ENCODE measurements around the gene DNAJC5G.
"Not testable (repeated sequence)": the region's sequence is repeated elsewhere in the genome, so short reads cannot be mapped to it uniquely, and the experiment has no call there.

The DNAJC5G gene

GRCh38 chr2:27306573-27307286 lies 31.5 kb downstream of the DNAJC5G start:
- in situ Hi-C loops (cut with MboI; ENCODE audit: low sequenced_read_pairs), result no loop called here

GRCh38 chr2:27307287-27307544 lies 32.0 kb downstream of the DNAJC5G start:
- in situ Hi-C loops (cut with MboI; ENCODE audit: low sequenced_read_pairs), result no loop called here

GRCh38 chr2:27307545-27308358 lies 32.5 kb downstream of the DNAJC5G start:
- in situ Hi-C loops (cut with MboI; ENCODE audit: low sequenced_read_pairs), result no loop called here

- in situ Hi-C loops (cut with MboI; ENCODE audit: low sequenced_read_pairs), result no loop called here
Observed at GRCh38 chr2:27308359-27308881, 33.2 kb downstream of the DNAJC5G start, which contains the start of gene UCN. TSS of gene UCN (minus strand) at chr2:27308445. CDS start at chr2:27307895, 550 bp downstream.

GRCh38 chr2:27309651-27310050 lies 34.4 kb downstream of the DNAJC5G start:
- in situ Hi-C loops (cut with MboI; ENCODE audit: low sequenced_read_pairs), result no loop called here

GRCh38 chr2:27312152-27312551 lies 36.9 kb downstream of the DNAJC5G start:
- in situ Hi-C loops (cut with MboI; ENCODE audit: low sequenced_read_pairs), result no loop called here

- in situ Hi-C loops (cut with MboI; ENCODE audit: low sequenced_read_pairs), result no loop called here
Observed at GRCh38 chr2:27313882-27314645, 38.8 kb downstream of the DNAJC5G start.

GRCh38 chr2:27314709-27315108 lies 39.5 kb downstream of the DNAJC5G start:
- in situ Hi-C loops (cut with MboI; ENCODE audit: low sequenced_read_pairs), result no loop called here

GRCh38 chr2:27315122-27315521 lies 39.9 kb downstream of the DNAJC5G start:
- in situ Hi-C loops (cut with MboI; ENCODE audit: low sequenced_read_pairs), result no loop called here

GRCh38 chr2:27316655-27317412 lies 41.6 kb downstream of the DNAJC5G start:
- in situ Hi-C loops (cut with MboI; ENCODE audit: low sequenced_read_pairs), result no loop called here

- in situ Hi-C loops (cut with MboI; ENCODE audit: low sequenced_read_pairs), result not testable (repeated sequence)
Observed at GRCh38 chr2:27319839-27320238, 44.6 kb downstream of the DNAJC5G start.

GRCh38 chr2:27320958-27321543 lies 45.8 kb downstream of the DNAJC5G start:
- in situ Hi-C loops (cut with MboI; ENCODE audit: low sequenced_read_pairs), result no loop called here

- in situ Hi-C loops (cut with MboI; ENCODE audit: low sequenced_read_pairs), result no loop called here
Observed at GRCh38 chr2:27322301-27322765, 47.1 kb downstream of the DNAJC5G start.

- in situ Hi-C loops (cut with MboI; ENCODE audit: low sequenced_read_pairs), result no loop called here
Observed at GRCh38 chr2:27322766-27323595, 47.7 kb downstream of the DNAJC5G start, which contains the start of gene MPV17. TSS of gene MPV17 (minus strand) at chr2:27323097. CDS start at chr2:27322517, 580 bp downstream.

- in situ Hi-C loops (cut with MboI; ENCODE audit: low sequenced_read_pairs), result no loop called here
Observed at GRCh38 chr2:27323596-27324285, 48.5 kb downstream of the DNAJC5G start.

GRCh38 chr2:27324720-27325119 lies 49.5 kb downstream of the DNAJC5G start:
- in situ Hi-C loops (cut with MboI; ENCODE audit: low sequenced_read_pairs), result no loop called here

Data from HL-60/S4 treated with retinoic acid at 250 ng/mL for 4 days and 3 days (cell line).